HCT116 (cell line): ENCODE results near the gene FERMT2.

Experiments
- CBX3 ChIP-seq: IDR thresholded peaks from 2 replicates; pipeline ENCODE4 v1.6.1; 2012; ENCODE audit warnings: low read depth
- POLR2A ChIP-seq: IDR thresholded peaks from 2 replicates; pipeline ENCODE4 v1.7.0; 2011; ENCODE audit warnings: borderline replicate concordance; ENCODE audit not compliant: insufficient read depth, insufficient read length; ENCODE audit errors: extremely low read depth
- POLR2AphosphoS5 ChIP-seq: IDR thresholded peaks from 2 replicates; pipeline ENCODE4 v1.6.1; 2011; ENCODE audit warnings: mild to moderate bottlenecking, low read depth, low read length, moderate library complexity
- RAD21 ChIP-seq: IDR thresholded peaks from 2 replicates; pipeline ENCODE4 v1.6.1; 2012; ENCODE audit warnings: low read depth, mild to moderate bottlenecking
- ZNF274 ChIP-seq: fragments of 200-500 bp; sonication (Bioruptor generic); IDR thresholded peaks from 2 replicates; pipeline ENCODE4 v1.6.1; 2014; ENCODE audit warnings: mild to moderate bottlenecking, low read depth, low read length, inconsistent platforms
- TF ChIP-seq, protein P1 (sequence below), 3 experiments: fragments of 200-600 bp in 1 of 3; sonication (generic) in 1 of 3; IDR thresholded peaks in 2 of 3; conservative IDR thresholded peaks in 1 of 3; 2 replicates each; pipeline ENCODE4 v1.5.1; 2012 to 2017; ENCODE audit warnings: low read depth in 2 of 3, low read length in 2 of 3, antibody characterized with exemption in 1 of 3, borderline replicate concordance in 1 of 3, control low read depth in 1 of 3, mild to moderate bottlenecking in 1 of 3, mixed read lengths in 1 of 3, mixed run types in 1 of 3, moderate library complexity in 1 of 3; ENCODE audit not compliant: insufficient read depth in 1 of 3

DNA sequence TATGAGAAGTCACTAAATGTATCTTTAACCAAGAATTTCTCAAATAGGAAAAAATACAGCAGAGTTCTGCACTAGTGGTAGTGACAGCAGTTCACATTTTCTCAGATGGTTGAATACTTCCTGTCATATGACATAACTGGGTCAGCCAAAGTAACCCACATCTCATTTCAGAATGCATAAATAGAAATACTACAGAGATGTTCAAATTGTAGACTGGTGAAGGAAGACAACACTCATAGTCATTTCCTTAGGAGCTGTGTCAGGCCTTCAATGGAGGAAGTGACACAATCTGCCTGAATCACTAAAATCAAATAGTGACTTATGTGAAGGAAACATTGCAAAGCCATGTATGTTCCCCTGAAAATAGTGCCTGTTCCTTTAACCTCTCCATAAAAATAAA, 32.4 kb downstream of the FERMT2 start:
- TF ChIP-seq, protein P1, sequence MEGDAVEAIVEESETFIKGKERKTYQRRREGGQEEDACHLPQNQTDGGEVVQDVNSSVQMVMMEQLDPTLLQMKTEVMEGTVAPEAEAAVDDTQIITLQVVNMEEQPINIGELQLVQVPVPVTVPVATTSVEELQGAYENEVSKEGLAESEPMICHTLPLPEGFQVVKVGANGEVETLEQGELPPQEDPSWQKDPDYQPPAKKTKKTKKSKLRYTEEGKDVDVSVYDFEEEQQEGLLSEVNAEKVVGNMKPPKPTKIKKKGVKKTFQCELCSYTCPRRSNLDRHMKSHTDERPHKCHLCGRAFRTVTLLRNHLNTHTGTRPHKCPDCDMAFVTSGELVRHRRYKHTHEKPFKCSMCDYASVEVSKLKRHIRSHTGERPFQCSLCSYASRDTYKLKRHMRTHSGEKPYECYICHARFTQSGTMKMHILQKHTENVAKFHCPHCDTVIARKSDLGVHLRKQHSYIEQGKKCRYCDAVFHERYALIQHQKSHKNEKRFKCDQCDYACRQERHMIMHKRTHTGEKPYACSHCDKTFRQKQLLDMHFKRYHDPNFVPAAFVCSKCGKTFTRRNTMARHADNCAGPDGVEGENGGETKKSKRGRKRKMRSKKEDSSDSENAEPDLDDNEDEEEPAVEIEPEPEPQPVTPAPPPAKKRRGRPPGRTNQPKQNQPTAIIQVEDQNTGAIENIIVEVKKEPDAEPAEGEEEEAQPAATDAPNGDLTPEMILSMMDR (IDR thresholded peaks at IDR 0.05 in 2 of 3, conservative IDR thresholded peaks at IDR 0.05 in 1 of 3; ENCODE audit: borderline replicate concordance in 1 of 3, insufficient read depth in 1 of 3, low read depth in 2 of 3, low read length in 2 of 3), result no peak
- no peak for TF ChIP-seq POLR2A
- no peak for TF ChIP-seq CBX3
- TF ChIP-seq ZNF274, result no peak
- TF ChIP-seq RAD21, result no peak
- TF ChIP-seq POLR2AphosphoS5, result no peak
